ENCODE measurements around the gene TRIM62.
"Not testable (repeated sequence)": the region's sequence is repeated elsewhere in the genome, so short reads cannot be mapped to it uniquely, and the experiment has no call there.

GRCh38 chr1:33124647-33125046, 57.2 kb downstream of the TRIM62 start:
- not testable (repeated sequence) for TF ChIP-seq CTCF, POLR2A (IDR thresholded peaks at IDR 0.05)

Data from heart left ventricle (tissue), 13 donors.